Ishikawa (cell line): ENCODE results near the gene YWHAE.

Experiments used
- CEBPB ChIP-seq: IDR thresholded peaks from 2 replicates; pipeline ENCODE4 v1.6.1; 2012
- CREB1 ChIP-seq: IDR thresholded peaks from 2 replicates; pipeline ENCODE4 v1.6.1; 2012; ENCODE audit warnings: low read depth
- EGR1 ChIP-seq: IDR thresholded peaks from 2 replicates; pipeline ENCODE4 v1.6.1; 2012
- EP300 ChIP-seq: IDR thresholded peaks from 2 replicates; pipeline ENCODE4 v1.6.1; 2012; ENCODE audit warnings: borderline replicate concordance
- FOXM1 ChIP-seq: IDR thresholded peaks from 2 replicates; pipeline ENCODE4 v1.6.1; 2012; ENCODE audit warnings: low read depth, borderline replicate concordance
- MAX ChIP-seq: IDR thresholded peaks from 2 replicates; pipeline ENCODE4 v1.6.1; 2012
- NFIC ChIP-seq: IDR thresholded peaks from 2 replicates; pipeline ENCODE4 v1.6.1; 2012
- RAD21 ChIP-seq: IDR thresholded peaks from 2 replicates; pipeline ENCODE4 v1.6.1; 2012; ENCODE audit warnings: low read depth
- REST ChIP-seq: IDR thresholded peaks from 2 replicates; pipeline ENCODE4 v1.6.1; 2012; ENCODE audit warnings: low read depth, mild to moderate bottlenecking
- TAF1 ChIP-seq: IDR thresholded peaks from 2 replicates; pipeline ENCODE4 v1.6.1; 2012; ENCODE audit warnings: low read depth, mild to moderate bottlenecking
- TCF12 ChIP-seq: IDR thresholded peaks from 2 replicates; pipeline ENCODE4 v1.6.1; 2012; ENCODE audit warnings: low read depth
- TEAD4 ChIP-seq: IDR thresholded peaks from 2 replicates; pipeline ENCODE4 v1.6.1; 2012
- YY1 ChIP-seq: IDR thresholded peaks from 2 replicates; pipeline ENCODE4 v1.6.1; 2012; ENCODE audit warnings: low read depth
- ZBTB7A ChIP-seq: IDR thresholded peaks from 2 replicates; pipeline ENCODE4 v1.6.1; 2012; ENCODE audit warnings: low read depth
- TF ChIP-seq, protein P1 (sequence below): IDR thresholded peaks from 2 replicates; pipeline ENCODE4 v1.6.1; 2012

The YWHAE gene

GRCh38 chr17:1438593-1439083 is 38.6 kb upstream of the YWHAE start:
- TF ChIP-seq REST (no peak), EP300 (no peak), TEAD4 (no peak), TCF12 (no peak), NFIC (no peak), MAX (no peak), EGR1 (no peak), CREB1 (no peak), FOXM1 (no peak), ZBTB7A (no peak), YY1 (no peak), CEBPB (no peak), TAF1 (no peak), RAD21 (no peak)
- TF ChIP-seq, protein P1, sequence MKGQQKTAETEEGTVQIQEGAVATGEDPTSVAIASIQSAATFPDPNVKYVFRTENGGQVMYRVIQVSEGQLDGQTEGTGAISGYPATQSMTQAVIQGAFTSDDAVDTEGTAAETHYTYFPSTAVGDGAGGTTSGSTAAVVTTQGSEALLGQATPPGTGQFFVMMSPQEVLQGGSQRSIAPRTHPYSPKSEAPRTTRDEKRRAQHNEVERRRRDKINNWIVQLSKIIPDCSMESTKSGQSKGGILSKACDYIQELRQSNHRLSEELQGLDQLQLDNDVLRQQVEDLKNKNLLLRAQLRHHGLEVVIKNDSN: no peak

GRCh38 chr17:1435326-1435725 is 35.3 kb upstream of the YWHAE start:
- TF ChIP-seq FOXM1: no peak
- no peak for TF ChIP-seq YY1
- TF ChIP-seq NFIC: no peak
- TF ChIP-seq REST: no peak
- TF ChIP-seq RAD21: no peak

DNA sequence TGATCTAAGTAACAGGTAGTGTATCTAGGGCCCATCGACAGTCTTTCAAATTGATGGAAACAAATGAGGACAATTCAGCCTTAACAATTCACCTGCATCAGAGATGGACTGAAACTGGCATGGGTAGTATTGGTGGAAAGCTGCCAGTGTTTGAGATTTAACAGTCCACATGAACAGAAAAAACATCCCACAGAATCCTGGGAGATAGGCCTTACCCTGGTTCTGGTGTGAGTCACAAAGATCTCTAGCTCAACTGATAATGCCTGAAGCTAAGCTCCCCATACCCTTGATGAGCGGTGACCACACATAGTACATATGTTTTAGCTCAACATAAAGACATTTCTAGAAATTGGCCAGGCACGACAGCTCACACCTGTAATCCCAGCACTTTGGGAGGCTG is 34.1 kb upstream of the YWHAE start:
- TF ChIP-seq ZBTB7A: no peak
- no peak for TF ChIP-seq NFIC
- no peak for TF ChIP-seq FOXM1
- TF ChIP-seq TAF1: no peak
- TF ChIP-seq EP300: no peak
- no peak for TF ChIP-seq CREB1
- no peak for TF ChIP-seq MAX
- TF ChIP-seq REST: no peak
- no peak for TF ChIP-seq RAD21
- TF ChIP-seq CEBPB: no peak
- TF ChIP-seq YY1: no peak
- TF ChIP-seq TEAD4: no peak
- TF ChIP-seq, protein P1: no peak

GRCh38 chr17:1431631-1432104 is 31.6 kb upstream of the YWHAE start:
- TF ChIP-seq CREB1 (no peak), REST (no peak), MAX (no peak), FOXM1 (no peak), EGR1 (no peak), CEBPB (no peak), TEAD4 (no peak), TAF1 (no peak), RAD21 (no peak), YY1 (no peak), NFIC (no peak), TCF12 (no peak), ZBTB7A (no peak), EP300 (no peak)
- TF ChIP-seq, protein P1: no peak
